ENCODE data around the gene IGSF21. TPM values are rescaled to one million over a fixed set of nuclear protein-coding genes. Genes with fewer than 3 reads are reported as not detected.
A peak's percentile ranks its signal among the peaks of the same experiment; 100 is the strongest.

Gene IGSF21
- total RNA-seq, 1 donor from 2014 or later: 1.3 TPM

DNA sequence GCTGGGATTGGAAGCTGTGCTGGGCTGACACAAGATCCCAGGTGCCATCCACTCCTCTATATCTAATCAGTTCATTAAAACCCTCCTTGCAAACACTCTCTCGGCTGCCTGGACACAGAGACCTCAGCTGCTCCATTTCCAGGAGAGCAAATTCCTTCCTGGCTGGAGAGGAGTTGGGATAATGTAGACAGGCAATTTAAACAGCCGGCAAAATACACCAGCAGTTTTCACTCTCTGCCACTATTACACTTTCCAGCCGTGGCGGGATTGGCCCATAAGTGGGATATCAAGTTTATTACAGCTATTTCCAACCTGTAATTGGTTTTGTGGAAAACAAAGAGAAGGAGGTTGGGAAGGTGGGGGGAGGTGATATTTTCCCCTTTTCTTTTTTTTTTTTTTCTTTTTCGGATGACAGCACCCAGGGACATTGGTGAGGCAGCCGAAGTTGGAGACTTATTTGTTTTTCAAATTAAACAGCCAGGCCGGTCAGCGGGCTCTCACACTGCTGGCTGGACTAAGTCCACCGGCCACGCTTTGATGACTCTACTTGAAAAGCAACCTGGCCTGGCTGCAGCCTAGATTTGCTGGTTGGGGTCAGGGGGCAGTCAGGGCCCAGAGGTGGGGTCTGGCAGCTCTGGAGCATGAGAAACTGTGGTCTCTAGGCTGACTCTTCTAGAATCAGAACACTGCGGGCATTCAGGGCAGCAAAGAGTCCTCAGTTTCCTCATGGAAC, 177.4 kb downstream of the IGSF21 start:
- no peak overlapping the region for H3K27ac Mint-ChIP-seq (ENCODE audit: unreplicated experiment)
- no peaks in the 10 kb centered on the region for H3K36me3 Mint-ChIP-seq (ENCODE audit: unreplicated experiment)
- H3K9me3 Mint-ChIP-seq (ENCODE audit: unreplicated experiment): peaks cover 3% of the 10 kb centered on the region
- H3K4me1 Mint-ChIP-seq (ENCODE audit: low read depth, unreplicated experiment): peaks cover 12% of the 10 kb centered on the region
- peaks cover 6% of the 10 kb centered on the region for H3K27me3 Mint-ChIP-seq (ENCODE audit: unreplicated experiment)
- no peak for DNase-seq
- no peak for TF ChIP-seq CTCF (IDR thresholded peaks at IDR 0.05; ENCODE audit: partially characterized antibody, unreplicated experiment)
- H3K4me3 Mint-ChIP-seq (ENCODE audit: unreplicated experiment): no peak overlapping the region

GRCh38 chr1:18285538-18285924, 177.9 kb downstream of the IGSF21 start:
- H3K36me3 Mint-ChIP-seq (ENCODE audit: unreplicated experiment): no peaks in the 10 kb centered on the region
- H3K27ac Mint-ChIP-seq (ENCODE audit: unreplicated experiment): no peak overlapping the region
- no peak overlapping the region for H3K4me3 Mint-ChIP-seq (ENCODE audit: unreplicated experiment)
- peaks cover 12% of the 10 kb centered on the region for H3K4me1 Mint-ChIP-seq (ENCODE audit: low read depth, unreplicated experiment)
- TF ChIP-seq CTCF (IDR thresholded peaks at IDR 0.05; ENCODE audit: partially characterized antibody, unreplicated experiment): no peak
- DNase-seq: no peak
- peaks cover 4% of the 10 kb centered on the region for H3K9me3 Mint-ChIP-seq (ENCODE audit: unreplicated experiment)
- peaks cover 7% of the 10 kb centered on the region for H3K27me3 Mint-ChIP-seq (ENCODE audit: unreplicated experiment)

DNA sequence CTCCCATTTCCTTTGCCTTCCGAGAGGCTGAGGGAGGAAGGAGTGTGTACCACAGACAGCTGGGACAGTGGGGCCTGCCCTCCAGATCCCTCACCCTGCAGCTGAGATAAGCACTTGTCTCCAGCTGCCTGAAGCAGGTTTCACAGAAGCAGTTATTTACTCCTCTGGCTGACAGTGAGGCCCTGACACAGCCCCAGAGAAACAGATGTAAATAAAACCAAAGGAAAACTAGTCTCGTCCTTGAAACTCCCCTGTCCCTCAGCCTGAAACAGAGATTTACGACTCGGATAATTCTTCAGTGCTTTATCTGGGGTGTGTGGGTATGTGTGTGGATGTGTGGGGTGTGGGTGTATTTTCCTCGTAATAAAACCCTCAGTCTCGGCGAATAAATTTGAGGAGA, 181.1 kb downstream of the IGSF21 start:
- TF ChIP-seq CTCF (IDR thresholded peaks at IDR 0.05; ENCODE audit: partially characterized antibody, unreplicated experiment): no peak
- Mint-ChIP-seq H3K36me3 (ENCODE audit: unreplicated experiment) (no peaks in the 10 kb centered on the region), H3K9me3 (ENCODE audit: unreplicated experiment) (peaks cover 2% of the 10 kb centered on the region), H3K27ac (ENCODE audit: unreplicated experiment) (peak overlapping the region; percentile 15), H3K4me1 (ENCODE audit: low read depth, unreplicated experiment) (peaks cover 8% of the 10 kb centered on the region), H3K27me3 (ENCODE audit: unreplicated experiment) (peaks cover 7% of the 10 kb centered on the region), H3K4me3 (ENCODE audit: unreplicated experiment) (no peak overlapping the region)
- no peak for DNase-seq

DNA sequence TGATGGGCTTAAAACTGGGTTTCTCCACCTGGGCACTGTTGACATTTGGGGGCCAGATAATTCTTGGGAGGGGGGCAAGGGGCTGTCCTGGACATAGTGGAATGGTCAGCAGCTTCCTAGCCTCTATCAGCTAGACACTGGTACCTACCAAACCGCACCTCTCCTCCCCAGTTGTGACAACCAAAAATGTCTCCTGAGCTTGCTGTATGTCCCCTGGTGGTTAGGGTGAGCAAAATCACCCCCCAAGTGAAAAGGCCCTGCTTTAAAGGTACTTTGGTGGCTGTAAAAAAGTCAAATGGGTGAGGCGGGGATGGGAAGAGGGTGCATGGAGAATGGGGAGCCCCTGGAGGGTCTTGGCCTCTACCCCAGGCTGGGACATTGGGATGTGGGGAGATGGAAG, 182.0 kb downstream of the IGSF21 start:
- no peak for DNase-seq
- H3K36me3 Mint-ChIP-seq (ENCODE audit: unreplicated experiment): no peaks in the 10 kb centered on the region
- no peak overlapping the region for H3K4me3 Mint-ChIP-seq (ENCODE audit: unreplicated experiment)
- H3K4me1 Mint-ChIP-seq (ENCODE audit: low read depth, unreplicated experiment): peaks cover 8% of the 10 kb centered on the region
- H3K9me3 Mint-ChIP-seq (ENCODE audit: unreplicated experiment): peaks cover 2% of the 10 kb centered on the region
- peak; percentile 6 for TF ChIP-seq CTCF (IDR thresholded peaks at IDR 0.05; ENCODE audit: partially characterized antibody, unreplicated experiment)
- H3K27me3 Mint-ChIP-seq (ENCODE audit: unreplicated experiment): peaks cover 8% of the 10 kb centered on the region
- H3K27ac Mint-ChIP-seq (ENCODE audit: unreplicated experiment): no peak overlapping the region

GRCh38 chr1:18290740-18291412, 183.3 kb downstream of the IGSF21 start:
- Mint-ChIP-seq H3K4me3 (ENCODE audit: unreplicated experiment) (no peak overlapping the region), H3K9me3 (ENCODE audit: unreplicated experiment) (peaks cover 2% of the 10 kb centered on the region), H3K27ac (ENCODE audit: unreplicated experiment) (no peak overlapping the region), H3K36me3 (ENCODE audit: unreplicated experiment) (no peaks in the 10 kb centered on the region), H3K4me1 (ENCODE audit: low read depth, unreplicated experiment) (peaks cover 8% of the 10 kb centered on the region), H3K27me3 (ENCODE audit: unreplicated experiment) (peaks cover 8% of the 10 kb centered on the region)
- no peak for TF ChIP-seq CTCF (IDR thresholded peaks at IDR 0.05; ENCODE audit: partially characterized antibody, unreplicated experiment)
- DNase-seq: peak; percentile 41
